ENCODE data around the gene DRC7. TPM values are rescaled to one million over a fixed set of nuclear protein-coding genes. Genes with fewer than 3 reads are reported as not detected.
A peak's percentile ranks its signal among the peaks of the same experiment; 100 is the strongest.

Gene DRC7
- total RNA-seq, 4 donors from 2014 or later = not detected

DNA sequence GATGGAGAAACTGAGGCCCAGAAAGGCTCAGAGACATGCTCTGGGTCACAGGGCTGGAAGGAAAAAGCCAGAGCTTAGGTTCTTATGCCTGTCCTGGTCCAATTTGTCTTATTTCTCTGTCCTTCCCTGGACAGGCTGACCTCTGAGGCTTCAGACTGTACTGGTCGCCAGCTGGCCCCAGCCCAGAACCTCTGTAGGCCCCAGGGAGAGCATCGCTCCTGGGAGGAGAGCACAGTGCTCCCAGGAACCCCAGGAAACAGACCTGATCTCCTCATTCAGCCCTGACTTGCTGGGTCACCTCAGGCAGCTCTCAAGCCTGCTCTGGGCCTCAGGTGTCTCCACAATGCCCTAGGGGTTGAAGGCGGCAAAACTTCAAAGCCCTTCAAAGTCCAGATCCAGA lies 4.9 kb downstream of the DRC7 start:
- Histone ChIP-seq H3K9me3 (no peaks in the 10 kb centered on the region), H3K4me3 (no peak overlapping the region), H3K27me3 (no peaks in the 10 kb centered on the region), H3K36me3 (no peaks in the 10 kb centered on the region), H3K27ac (no peak overlapping the region), H3K4me1 (no peaks in the 10 kb centered on the region)
- no peak for TF ChIP-seq POLR2A (IDR thresholded peaks at IDR 0.05)
- TF ChIP-seq, protein P1, sequence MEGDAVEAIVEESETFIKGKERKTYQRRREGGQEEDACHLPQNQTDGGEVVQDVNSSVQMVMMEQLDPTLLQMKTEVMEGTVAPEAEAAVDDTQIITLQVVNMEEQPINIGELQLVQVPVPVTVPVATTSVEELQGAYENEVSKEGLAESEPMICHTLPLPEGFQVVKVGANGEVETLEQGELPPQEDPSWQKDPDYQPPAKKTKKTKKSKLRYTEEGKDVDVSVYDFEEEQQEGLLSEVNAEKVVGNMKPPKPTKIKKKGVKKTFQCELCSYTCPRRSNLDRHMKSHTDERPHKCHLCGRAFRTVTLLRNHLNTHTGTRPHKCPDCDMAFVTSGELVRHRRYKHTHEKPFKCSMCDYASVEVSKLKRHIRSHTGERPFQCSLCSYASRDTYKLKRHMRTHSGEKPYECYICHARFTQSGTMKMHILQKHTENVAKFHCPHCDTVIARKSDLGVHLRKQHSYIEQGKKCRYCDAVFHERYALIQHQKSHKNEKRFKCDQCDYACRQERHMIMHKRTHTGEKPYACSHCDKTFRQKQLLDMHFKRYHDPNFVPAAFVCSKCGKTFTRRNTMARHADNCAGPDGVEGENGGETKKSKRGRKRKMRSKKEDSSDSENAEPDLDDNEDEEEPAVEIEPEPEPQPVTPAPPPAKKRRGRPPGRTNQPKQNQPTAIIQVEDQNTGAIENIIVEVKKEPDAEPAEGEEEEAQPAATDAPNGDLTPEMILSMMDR (IDR thresholded peaks at IDR 0.05) = no peak
- peak in 1 of 3 donors; percentile 27 for DNase-seq

DNA sequence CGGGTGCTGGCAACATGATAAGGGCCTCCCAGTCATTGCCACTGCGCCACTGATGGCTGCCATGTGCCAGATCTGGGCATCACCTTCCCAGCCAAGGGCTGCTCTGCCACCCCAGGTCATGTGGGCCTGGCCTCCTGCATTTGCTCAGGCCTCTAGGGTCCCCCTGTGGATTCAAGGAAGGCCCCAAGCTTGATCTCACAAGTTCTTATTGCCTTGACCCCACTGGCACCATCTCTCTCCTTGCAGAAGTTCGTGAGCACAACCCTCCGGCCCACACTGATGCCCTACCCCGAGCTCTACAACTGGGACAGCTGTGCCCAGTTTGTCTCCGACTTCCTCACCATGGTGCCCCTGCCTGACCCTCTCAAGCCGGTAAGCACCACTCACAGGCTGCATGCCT lies 5.3 kb downstream of the DRC7 start:
- no peaks in the 10 kb centered on the region for H3K27me3 ChIP-seq
- no peaks in the 10 kb centered on the region for H3K4me1 ChIP-seq
- no peak for TF ChIP-seq POLR2A (IDR thresholded peaks at IDR 0.05)
- TF ChIP-seq, protein P1 (IDR thresholded peaks at IDR 0.05) = no peak
- DNase-seq = no peak
- H3K36me3 ChIP-seq = no peaks in the 10 kb centered on the region
- no peaks in the 10 kb centered on the region for H3K9me3 ChIP-seq
- no peak overlapping the region for H3K4me3 ChIP-seq
- no peak overlapping the region for H3K27ac ChIP-seq

DNA sequence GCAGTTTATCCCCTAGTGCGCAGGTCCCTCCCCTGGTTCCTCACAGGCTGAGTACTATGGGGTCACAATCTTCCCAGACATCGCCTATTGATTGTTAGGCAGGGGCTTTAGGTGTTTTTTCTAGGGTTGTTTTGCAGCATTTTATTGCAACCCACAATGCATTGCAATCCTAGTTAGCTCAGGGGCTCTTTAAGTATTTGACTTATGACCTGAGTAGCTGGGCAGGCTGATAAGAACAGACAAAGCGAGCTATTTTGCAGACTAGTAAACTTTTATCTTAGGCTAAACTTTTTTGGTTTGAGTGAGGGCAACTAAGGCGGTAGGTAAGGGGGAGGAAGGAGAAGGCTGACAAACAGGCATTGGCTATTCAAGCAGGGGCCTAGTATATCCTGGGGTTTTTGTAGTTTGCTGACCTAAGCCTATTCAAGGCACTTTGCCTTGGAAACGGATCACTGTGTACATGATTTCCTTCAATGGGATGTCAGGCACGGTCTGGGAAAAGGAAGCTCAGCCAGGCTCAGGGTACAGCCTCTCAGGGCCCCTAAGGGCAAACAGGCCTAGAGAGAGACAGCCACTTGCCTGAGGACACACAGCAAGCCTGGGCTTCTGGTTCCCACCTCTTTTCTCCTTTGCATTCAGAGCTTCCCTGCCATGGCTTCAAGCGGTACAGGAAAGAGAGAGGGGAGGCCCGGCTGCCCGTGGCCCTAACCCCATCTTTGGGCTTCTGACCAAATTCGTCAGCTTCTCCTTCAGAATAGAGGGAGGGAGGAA lies 6.4 kb downstream of the DRC7 start:
- Histone ChIP-seq H3K27me3 (no peaks in the 10 kb centered on the region), H3K4me1 (no peaks in the 10 kb centered on the region), H3K27ac (no peak overlapping the region), H3K9me3 (no peaks in the 10 kb centered on the region), H3K4me3 (no peak overlapping the region), H3K36me3 (no peaks in the 10 kb centered on the region)
- TF ChIP-seq POLR2A (IDR thresholded peaks at IDR 0.05) = no peak
- TF ChIP-seq, protein P1 (IDR thresholded peaks at IDR 0.05) = no peak
- peak in 1 of 3 donors; percentile 9 for DNase-seq

- DNase-seq = peak in 1 of 3 donors; percentile 41
- Histone ChIP-seq H3K4me3 (no peak overlapping the region), H3K27me3 (no peaks in the 10 kb centered on the region), H3K9me3 (no peaks in the 10 kb centered on the region), H3K36me3 (no peaks in the 10 kb centered on the region), H3K27ac (no peak overlapping the region), H3K4me1 (no peaks in the 10 kb centered on the region)
- TF ChIP-seq, protein P1 (IDR thresholded peaks at IDR 0.05) = no peak
- no peak for TF ChIP-seq POLR2A (IDR thresholded peaks at IDR 0.05)
These were observed 7.3 kb downstream of the DRC7 start for GRCh38 chr16:57701759-57702371.

- Histone ChIP-seq H3K4me3 (no peak overlapping the region), H3K4me1 (no peaks in the 10 kb centered on the region), H3K27me3 (no peaks in the 10 kb centered on the region), H3K36me3 (no peaks in the 10 kb centered on the region), H3K9me3 (no peaks in the 10 kb centered on the region), H3K27ac (no peak overlapping the region)
- TF ChIP-seq, protein P1 (IDR thresholded peaks at IDR 0.05) = no peak
- no peak for TF ChIP-seq POLR2A (IDR thresholded peaks at IDR 0.05)
- peak in 1 of 3 donors; percentile 15 for DNase-seq
These were observed 8.9 kb downstream of the DRC7 start for GRCh38 chr16:57703416-57704010.

Measured in Peyer's patch (tissue), 4 donors.